HEK293 (cell line): ENCODE measurements around the gene CYP2A6.
A peak's percentile ranks its signal among the peaks of the same experiment; 100 is the strongest.

Experiments
- CTCF ChIA-PET: fragments of 350-600 bp; formaldehyde crosslinking; extraction: SDS; loops from one replicate; lab custom pipeline; 2021; ENCODE audit warnings: antibody characterized with exemption; lab: Yijun Ruan, JAX
- POLR2A ChIA-PET: fragments of 300-600 bp; formaldehyde crosslinking; extraction: SDS; loops from one replicate; lab custom pipeline; 2020; ENCODE audit warnings: antibody characterized with exemption, inconsistent platforms; lab: Yijun Ruan, JAX
- H3K27ac ChIP-seq: fragments of 200-500 bp; sonication (Bioruptor generic); 2 replicates; pipeline ENCODE4 v1.5.1; 2014; ENCODE audit warnings: low read depth, low read length, control low read depth, inconsistent platforms; ENCODE audit errors: extremely low read depth
- H3K36me3 ChIP-seq, 2 experiments: fragments of 200-500 bp in 1 of 2; sonication (Bioruptor generic) in 1 of 2; 1 replicate in 1 of 2; 2 replicates in 1 of 2; pipeline ENCODE4 v1.5.1; 2014 to 2017; ENCODE audit warnings: inconsistent platforms in 2 of 2, low read length in 2 of 2; ENCODE audit not compliant: control insufficient read depth in 2 of 2, insufficient read depth in 1 of 2
- H3K4me1 ChIP-seq: fragments of 200-500 bp; sonication (Bioruptor generic); 2 replicates; pipeline ENCODE4 v1.5.1; 2014; ENCODE audit warnings: mild to moderate bottlenecking, low read length, inconsistent platforms; ENCODE audit not compliant: control insufficient read depth, insufficient read depth
- H3K4me3 ChIP-seq: 2 replicates; pipeline ENCODE4 v1.5.1; 2011; ENCODE audit warnings: low read depth, mild to moderate bottlenecking, control low read depth, low read length, moderate library complexity
- H3K9me3 ChIP-seq: fragments of 200-500 bp; sonication (Bioruptor generic); 2 replicates; pipeline ENCODE4 v1.5.1; 2014; ENCODE audit warnings: low read depth, low read length, inconsistent platforms; ENCODE audit not compliant: control insufficient read depth, insufficient read depth
- CTCF ChIP-seq: fragments of 450-650 bp; formaldehyde crosslinking; IDR thresholded peaks from 2 replicates; pipeline ENCODE4 v1.5.1; 2016; ENCODE audit warnings: missing biosample characterization, missing genetic modification characterization
- KLF1 ChIP-seq: fragments of 450-650 bp; formaldehyde crosslinking; IDR thresholded peaks from 2 replicates; pipeline ENCODE4 v1.5.1; 2016; ENCODE audit warnings: missing biosample characterization, missing genetic modification characterization
- KLF16 ChIP-seq: fragments of 450-650 bp; formaldehyde crosslinking; IDR thresholded peaks from 2 replicates; pipeline ENCODE4 v1.5.1; 2017; ENCODE audit warnings: missing biosample characterization, missing genetic modification characterization
- MZF1 ChIP-seq: fragments of 450-650 bp; formaldehyde crosslinking; IDR thresholded peaks from 2 replicates; pipeline ENCODE4 v1.5.1; 2017; ENCODE audit warnings: missing biosample characterization, missing genetic modification characterization, borderline replicate concordance
- OVOL3 ChIP-seq: fragments of 450-650 bp; formaldehyde crosslinking; IDR thresholded peaks from 2 replicates; pipeline ENCODE4 v1.5.1; 2016; ENCODE audit warnings: missing biosample characterization, missing genetic modification characterization
- SCRT2 ChIP-seq: fragments of 450-650 bp; formaldehyde crosslinking; IDR thresholded peaks from 2 replicates; pipeline ENCODE4 v1.5.1; 2016; ENCODE audit warnings: missing biosample characterization, missing genetic modification characterization
- SP7 ChIP-seq: fragments of 450-650 bp; formaldehyde crosslinking; IDR thresholded peaks from 2 replicates; pipeline ENCODE4 v1.5.1; 2016; ENCODE audit warnings: missing biosample characterization, missing genetic modification characterization
- WT1 ChIP-seq: fragments of 450-650 bp; formaldehyde crosslinking; IDR thresholded peaks from 2 replicates; pipeline ENCODE4 v1.5.1; 2016; ENCODE audit warnings: missing biosample characterization, missing genetic modification characterization
- ZNF133 ChIP-seq: fragments of 450-650 bp; formaldehyde crosslinking; IDR thresholded peaks from 2 replicates; pipeline ENCODE4 v1.5.1; 2016; ENCODE audit warnings: missing biosample characterization, missing genetic modification characterization
- ZNF335 ChIP-seq: fragments of 450-650 bp; formaldehyde crosslinking; conservative IDR thresholded peaks from 2 replicates; pipeline ENCODE4 v1.5.1; 2016; ENCODE audit warnings: missing biosample characterization, missing genetic modification characterization
- ZNF488 ChIP-seq: fragments of 450-650 bp; formaldehyde crosslinking; IDR thresholded peaks from 2 replicates; pipeline ENCODE4 v1.5.1; 2016; ENCODE audit warnings: missing biosample characterization, missing genetic modification characterization
- ZNF530 ChIP-seq: fragments of 450-650 bp; formaldehyde crosslinking; IDR thresholded peaks from 2 replicates; pipeline ENCODE4 v1.5.1; 2016; ENCODE audit warnings: low read depth, missing biosample characterization, missing genetic modification characterization
- ZNF549 ChIP-seq: fragments of 450-650 bp; IDR thresholded peaks from 2 replicates; pipeline ENCODE4 v1.5.1; 2018; ENCODE audit warnings: missing biosample characterization, missing genetic modification characterization, mild to moderate bottlenecking, inconsistent platforms, moderate library complexity
- ZNF707 ChIP-seq: fragments of 450-650 bp; formaldehyde crosslinking; IDR thresholded peaks from 2 replicates; pipeline ENCODE4 v1.5.1; 2016; ENCODE audit warnings: missing biosample characterization, missing genetic modification characterization
- ZSCAN18 ChIP-seq: fragments of 450-650 bp; formaldehyde crosslinking; IDR thresholded peaks from 2 replicates; pipeline ENCODE4 v1.5.1; 2016; ENCODE audit warnings: missing biosample characterization, missing genetic modification characterization
- TF ChIP-seq, protein P1 (sequence below): fragments of 450-650 bp; formaldehyde crosslinking; IDR thresholded peaks from 2 replicates; pipeline ENCODE4 v1.5.1; 2016; ENCODE audit warnings: missing biosample characterization, missing genetic modification characterization
- TF ChIP-seq, protein P2 (sequence below): fragments of 450-650 bp; formaldehyde crosslinking; conservative IDR thresholded peaks from 2 replicates; pipeline ENCODE4 v1.5.1; 2016; ENCODE audit warnings: low read depth, missing biosample characterization, missing genetic modification characterization

CYP2A6 gene

DNA sequence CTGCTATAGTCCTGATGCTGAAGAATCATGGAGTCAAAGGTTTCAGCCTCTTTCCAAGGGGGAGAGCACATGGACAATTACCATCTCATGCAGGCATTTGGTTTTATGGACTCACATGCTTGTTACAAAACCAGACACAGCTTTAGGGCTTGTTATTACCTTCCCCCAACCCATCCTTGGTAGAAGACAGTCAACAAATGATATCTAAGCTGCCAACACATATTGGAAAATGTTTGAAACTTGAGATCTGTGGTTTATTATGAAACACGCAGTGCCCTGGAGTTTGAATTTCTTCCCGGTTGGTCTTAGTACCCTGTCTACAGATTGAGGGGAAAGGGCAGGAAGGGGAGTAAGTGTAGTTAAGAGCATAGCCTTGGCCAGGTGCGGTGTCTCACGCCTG lies 12.5 kb upstream of the CYP2A6 start (continued):
- TF ChIP-seq, protein P1, sequence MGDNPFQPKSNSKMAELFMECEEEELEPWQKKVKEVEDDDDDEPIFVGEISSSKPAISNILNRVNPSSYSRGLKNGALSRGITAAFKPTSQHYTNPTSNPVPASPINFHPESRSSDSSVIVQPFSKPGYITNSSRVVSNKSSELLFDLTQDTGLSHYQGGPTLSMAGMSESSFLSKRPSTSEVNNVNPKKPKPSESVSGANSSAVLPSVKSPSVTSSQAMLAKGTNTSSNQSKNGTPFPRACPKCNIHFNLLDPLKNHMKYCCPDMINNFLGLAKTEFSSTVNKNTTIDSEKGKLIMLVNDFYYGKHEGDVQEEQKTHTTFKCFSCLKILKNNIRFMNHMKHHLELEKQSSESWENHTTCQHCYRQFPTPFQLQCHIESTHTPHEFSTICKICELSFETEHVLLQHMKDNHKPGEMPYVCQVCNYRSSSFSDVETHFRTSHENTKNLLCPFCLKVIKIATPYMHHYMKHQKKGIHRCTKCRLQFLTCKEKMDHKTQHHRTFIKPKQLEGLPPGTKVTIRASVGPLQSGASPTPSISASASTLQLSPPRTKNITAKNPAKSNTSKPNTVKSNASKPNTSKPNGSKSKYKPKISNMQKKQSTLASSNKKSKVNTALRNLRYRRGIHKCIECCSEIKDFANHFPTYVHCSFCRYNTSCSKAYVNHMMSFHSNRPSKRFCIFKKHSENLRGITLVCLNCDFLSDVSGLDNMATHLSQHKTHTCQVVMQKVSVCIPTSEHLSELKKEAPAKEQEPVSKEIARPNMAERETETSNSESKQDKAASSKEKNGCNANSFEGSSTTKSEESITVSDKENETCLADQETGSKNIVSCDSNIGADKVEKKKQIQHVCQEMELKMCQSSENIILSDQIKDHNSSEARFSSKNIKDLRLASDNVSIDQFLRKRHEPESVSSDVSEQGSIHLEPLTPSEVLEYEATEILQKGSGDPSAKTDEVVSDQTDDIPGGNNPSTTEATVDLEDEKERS (tag by site-specific recombination), result no peak
- TF ChIP-seq ZNF133 (tag by site-specific recombination), result no peak
- TF ChIP-seq, protein P2, sequence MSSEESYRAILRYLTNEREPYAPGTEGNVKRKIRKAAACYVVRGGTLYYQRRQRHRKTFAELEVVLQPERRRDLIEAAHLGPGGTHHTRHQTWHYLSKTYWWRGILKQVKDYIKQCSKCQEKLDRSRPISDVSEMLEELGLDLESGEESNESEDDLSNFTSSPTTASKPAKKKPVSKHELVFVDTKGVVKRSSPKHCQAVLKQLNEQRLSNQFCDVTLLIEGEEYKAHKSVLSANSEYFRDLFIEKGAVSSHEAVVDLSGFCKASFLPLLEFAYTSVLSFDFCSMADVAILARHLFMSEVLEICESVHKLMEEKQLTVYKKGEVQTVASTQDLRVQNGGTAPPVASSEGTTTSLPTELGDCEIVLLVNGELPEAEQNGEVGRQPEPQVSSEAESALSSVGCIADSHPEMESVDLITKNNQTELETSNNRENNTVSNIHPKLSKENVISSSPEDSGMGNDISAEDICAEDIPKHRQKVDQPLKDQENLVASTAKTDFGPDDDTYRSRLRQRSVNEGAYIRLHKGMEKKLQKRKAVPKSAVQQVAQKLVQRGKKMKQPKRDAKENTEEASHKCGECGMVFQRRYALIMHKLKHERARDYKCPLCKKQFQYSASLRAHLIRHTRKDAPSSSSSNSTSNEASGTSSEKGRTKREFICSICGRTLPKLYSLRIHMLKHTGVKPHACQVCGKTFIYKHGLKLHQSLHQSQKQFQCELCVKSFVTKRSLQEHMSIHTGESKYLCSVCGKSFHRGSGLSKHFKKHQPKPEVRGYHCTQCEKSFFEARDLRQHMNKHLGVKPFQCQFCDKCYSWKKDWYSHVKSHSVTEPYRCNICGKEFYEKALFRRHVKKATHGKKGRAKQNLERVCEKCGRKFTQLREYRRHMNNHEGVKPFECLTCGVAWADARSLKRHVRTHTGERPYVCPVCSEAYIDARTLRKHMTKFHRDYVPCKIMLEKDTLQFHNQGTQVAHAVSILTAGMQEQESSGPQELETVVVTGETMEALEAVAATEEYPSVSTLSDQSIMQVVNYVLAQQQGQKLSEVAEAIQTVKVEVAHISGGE (tag by site-specific recombination), result no peak
- TF ChIP-seq KLF16 (tag by site-specific recombination), result no peak
- no peak for TF ChIP-seq ZSCAN18 (tag by site-specific recombination)
- TF ChIP-seq SCRT2 (tag by site-specific recombination), result peak; percentile 63
- TF ChIP-seq ZNF707 (tag by site-specific recombination), result no peak
- TF ChIP-seq ZNF488 (tag by site-specific recombination), result no peak
- TF ChIP-seq MZF1 (tag by site-specific recombination), result peak; percentile 67; the same call in 1 of the 2 replicates
- TF ChIP-seq WT1 (tag by site-specific recombination), result no peak
- no peak for TF ChIP-seq KLF1

- no peaks in the 10 kb centered on the region for H3K9me3 ChIP-seq
- POLR2A ChIA-PET, result interaction anchor here (0.8 to 0.9 kb wide), 2 partner anchors 59 to 112 kb away, joined by 3 to 4 read pairs; partner anchors contain the start of gene ACTMAP
Measured at GRCh38 chr19:40862333-40862732, 12.1 kb upstream of the CYP2A6 start.

DNA sequence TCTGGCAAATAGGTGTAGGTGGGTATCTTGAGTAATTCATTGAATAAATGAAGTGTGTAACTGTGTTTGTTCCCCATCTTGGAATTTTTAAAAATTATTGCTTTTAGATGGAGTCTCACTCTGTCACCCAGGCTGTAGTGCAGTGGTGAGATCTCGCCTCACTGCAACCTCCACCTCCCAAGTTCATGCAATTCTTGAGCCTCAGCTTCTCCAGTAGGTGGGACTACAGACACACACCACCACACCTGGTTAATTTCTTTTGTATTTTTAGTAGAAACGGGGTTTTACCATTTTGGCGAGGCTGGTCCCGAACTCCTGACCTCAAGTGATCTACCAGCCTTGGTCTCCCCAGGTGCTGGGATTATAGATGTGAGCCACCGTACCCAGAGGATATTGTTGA lies 7.9 kb upstream of the CYP2A6 start:
- TF ChIP-seq OVOL3 (tag by site-specific recombination) (no peak), CTCF (tag by site-specific recombination) (peak; percentile 50; the same call in 1 of the 2 replicates), SP7 (tag by site-specific recombination) (no peak)
- Histone ChIP-seq H3K9me3 (no peaks in the 10 kb centered on the region), H3K36me3 (no peaks in the 10 kb centered on the region; a peak in 1 of 3 replicates), H3K4me3 (no peak overlapping the region), H3K27ac (no peak overlapping the region), H3K4me1 (peaks cover 9% of the 10 kb centered on the region)
- POLR2A ChIA-PET, result interaction anchor here (0.5 kb wide), 1 partner anchor 147 kb away, joined by 4 read pairs; no protein-coding TSS in a partner anchor
- CTCF ChIA-PET, result interaction anchor here (1.0 to 1.1 kb wide), 2 partner anchors 38 to 51 kb away, joined by 3 to 4 read pairs; no protein-coding TSS in a partner anchor

More at GRCh38 chr19:40862333-40862732, 12.1 kb upstream of the CYP2A6 start:
- no peak overlapping the region for H3K4me3 ChIP-seq
- H3K36me3 ChIP-seq, result no peaks in the 10 kb centered on the region; a peak in 1 of 3 replicates
- peak overlapping the region; percentile 47; the same call in 1 of the 2 replicates for H3K27ac ChIP-seq
- CTCF ChIA-PET, result interaction anchor here (0.6 to 1.8 kb wide), 12 partner anchors 9 to 1412 kb away, joined by 3 to 5 read pairs (median 4); no protein-coding TSS in a partner anchor
- H3K4me1 ChIP-seq, result peaks cover 17% of the 10 kb centered on the region
- no peak for TF ChIP-seq ZNF530 (tag by site-specific recombination)
- TF ChIP-seq ZNF335 (tag by site-specific recombination), result peak; percentile 35; the same call in 1 of the 2 replicates
- no peak for TF ChIP-seq ZNF549 (tag by site-specific recombination)
